CD4-positive, alpha-beta T cell treated with Interleukin-6 for 4 hours (primary cell): ENCODE measurements around the gene TAF4B.

ENCODE experiments used
- DNase-seq: peaks from one replicate; pipeline ENCODE4 v3.0.0-alpha.2; 2020; ENCODE audit warnings: mixed read lengths

TAF4B gene

DNA sequence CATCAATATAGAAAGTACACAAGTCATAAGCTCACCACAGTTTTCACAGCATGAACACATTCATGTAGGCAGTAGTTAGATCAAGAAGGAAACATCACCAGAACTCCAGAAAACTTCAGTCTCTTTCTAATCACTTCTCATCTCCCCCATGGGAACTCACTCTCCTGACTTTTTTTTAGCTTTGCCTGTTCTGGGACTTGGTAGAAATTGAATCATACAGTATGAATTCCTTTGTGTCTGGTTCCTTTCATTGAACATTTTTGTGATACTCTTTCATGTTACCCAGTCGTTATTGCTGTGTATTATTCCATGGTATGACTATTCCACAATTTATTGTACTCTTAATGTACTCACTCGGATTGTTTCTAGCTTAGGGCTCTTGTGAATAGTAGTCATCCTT lies 160.2 kb downstream of the TAF4B start:
- no peak for DNase-seq

DNA sequence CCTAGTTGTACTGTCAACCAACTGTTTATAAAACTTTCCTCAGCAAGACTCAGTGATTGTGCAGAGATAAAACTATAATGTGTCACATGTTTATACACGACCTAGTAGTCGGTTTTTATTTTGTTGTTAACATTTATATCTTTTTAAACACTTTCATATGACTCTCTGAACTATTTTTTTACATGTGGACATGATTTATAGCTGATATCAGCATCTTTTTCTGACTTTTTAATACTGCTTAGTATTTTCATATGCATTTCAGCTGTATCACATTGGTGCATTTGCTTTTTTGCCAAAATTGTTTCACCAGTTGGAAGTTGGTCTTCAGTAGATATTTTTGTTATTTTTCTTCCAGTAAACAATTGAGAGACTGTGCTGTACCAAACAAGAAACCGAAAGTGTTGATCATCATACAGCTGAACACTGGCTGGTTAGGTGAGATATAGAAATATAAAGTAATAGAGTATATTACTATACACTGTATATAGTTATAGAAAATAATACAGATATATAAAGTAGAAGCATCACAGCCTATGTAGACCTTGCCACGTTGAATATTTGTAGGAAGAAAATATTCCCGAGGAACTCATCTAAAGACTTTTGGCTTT lies 167.9 kb downstream of the TAF4B start:
- DNase-seq: no peak

DNA sequence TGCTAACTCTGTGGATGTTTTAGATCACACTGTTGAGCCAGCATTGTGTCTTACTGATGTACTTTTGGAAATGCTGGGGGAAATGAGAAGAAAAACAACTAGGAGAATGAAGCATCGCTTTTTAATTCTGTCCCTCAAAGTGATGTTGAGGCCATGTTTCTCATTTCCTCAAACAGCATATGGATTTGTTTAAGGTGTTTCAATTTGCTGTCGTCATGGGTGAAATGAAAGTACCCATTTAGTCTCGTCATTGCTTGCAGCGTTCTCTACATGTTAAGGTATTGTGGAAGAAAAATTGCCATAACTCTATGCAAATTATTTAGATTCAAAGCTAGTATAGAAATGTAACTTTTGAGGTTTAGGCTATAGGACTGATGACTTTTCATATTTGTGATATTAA lies 170.8 kb downstream of the TAF4B start:
- no peak for DNase-seq

DNA sequence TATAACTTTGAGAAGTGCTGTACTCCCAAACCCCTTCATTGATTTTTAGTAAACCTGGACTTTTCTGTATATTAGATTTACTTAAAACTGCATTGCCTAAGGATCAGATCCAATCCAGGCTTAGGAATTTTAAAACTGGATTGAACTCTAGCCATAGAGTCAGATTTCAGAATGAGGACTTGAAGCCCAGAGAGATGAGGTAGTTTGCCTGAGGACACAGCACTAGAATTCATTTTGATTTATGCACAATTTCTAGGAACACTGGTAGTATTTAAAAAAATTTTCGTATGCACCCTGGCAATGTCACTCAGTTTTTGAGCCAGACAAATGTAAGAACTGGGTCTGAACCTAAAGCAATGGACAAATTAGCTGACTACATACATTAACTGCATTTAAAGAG lies 177.2 kb downstream of the TAF4B start:
- no peak for DNase-seq

DNA sequence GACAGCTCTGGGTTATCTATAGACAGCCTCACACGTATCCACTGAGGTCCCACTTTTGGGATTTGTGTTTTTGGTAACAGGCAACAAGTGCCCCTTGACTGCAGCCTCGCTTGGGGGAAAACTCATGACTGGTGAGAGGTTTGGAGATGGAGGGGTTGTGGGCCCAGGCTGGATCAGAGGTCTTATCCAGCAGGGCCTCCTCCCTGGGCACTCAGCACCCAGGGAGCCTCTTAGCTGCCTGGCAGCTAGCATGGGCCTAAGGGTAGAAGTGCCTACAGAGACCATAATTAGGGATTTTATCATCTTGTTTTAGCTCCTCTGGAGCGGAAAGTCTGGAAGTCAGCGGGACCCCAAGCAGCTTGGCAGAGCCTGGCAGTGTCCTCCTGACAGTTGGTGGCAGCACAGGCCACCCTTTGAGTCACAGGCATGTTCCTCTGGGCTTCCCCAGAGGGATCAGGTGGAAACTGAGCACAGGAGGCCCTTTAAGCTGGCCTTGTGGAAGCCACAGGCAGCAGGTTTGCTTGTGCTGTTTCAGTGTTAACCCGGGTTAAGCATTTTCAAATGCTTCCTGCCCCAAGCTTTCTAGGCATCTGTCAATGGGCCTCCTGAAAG lies 179.1 kb downstream of the TAF4B start:
- no peak for DNase-seq

DNA sequence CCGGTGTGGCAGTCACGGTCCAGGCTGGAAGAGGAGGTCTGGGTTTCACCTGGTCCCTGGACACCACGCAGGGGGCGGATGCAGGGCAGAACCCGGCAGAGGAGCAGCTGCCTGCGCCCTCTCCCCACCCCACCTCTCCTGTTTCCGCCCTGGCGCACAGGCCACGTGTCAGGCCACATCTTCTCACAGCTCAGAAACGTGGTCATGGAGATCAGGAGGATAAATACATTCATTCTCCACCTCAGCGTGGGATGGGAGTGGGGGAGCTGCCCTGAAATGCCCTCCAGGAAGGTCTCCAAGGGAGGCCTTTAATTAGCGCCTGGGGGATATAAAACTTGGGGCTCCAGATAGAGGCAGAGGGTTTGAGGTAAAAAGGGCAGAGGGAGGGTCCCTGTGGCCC lies 180.1 kb downstream of the TAF4B start:
- no peak for DNase-seq

DNA sequence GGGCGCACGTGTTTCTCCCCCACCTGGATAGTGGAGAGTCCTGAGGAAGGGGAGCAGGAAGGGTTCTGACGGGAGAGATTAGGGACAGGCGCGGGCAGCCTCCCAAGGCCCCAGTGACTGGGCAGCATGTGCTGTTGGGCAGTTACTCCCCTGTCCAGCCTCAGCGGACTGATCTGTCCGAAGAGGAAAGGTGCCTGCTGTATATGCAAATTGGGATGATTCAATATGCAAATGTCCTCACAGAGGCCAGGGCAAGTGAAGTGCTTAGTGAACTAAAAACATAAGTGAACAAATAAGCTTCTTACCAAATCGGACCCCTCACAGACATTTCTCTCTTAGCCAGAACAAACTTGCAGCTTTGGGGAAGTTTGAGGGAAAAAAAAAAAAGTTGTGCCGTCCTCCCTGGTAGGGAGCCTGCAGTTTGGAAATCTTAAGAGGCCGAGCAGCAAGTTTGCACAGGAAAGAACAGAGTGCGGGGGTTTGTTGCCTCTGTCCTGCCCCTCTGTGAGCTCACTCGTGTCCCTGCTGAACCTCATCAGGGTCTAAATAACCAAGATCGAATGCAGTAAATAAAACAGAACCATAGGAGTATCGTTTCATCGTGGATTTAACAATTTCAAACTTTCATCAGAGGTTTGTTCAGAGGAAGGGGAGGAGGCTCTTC lies 180.7 kb downstream of the TAF4B start:
- DNase-seq: no peak

DNA sequence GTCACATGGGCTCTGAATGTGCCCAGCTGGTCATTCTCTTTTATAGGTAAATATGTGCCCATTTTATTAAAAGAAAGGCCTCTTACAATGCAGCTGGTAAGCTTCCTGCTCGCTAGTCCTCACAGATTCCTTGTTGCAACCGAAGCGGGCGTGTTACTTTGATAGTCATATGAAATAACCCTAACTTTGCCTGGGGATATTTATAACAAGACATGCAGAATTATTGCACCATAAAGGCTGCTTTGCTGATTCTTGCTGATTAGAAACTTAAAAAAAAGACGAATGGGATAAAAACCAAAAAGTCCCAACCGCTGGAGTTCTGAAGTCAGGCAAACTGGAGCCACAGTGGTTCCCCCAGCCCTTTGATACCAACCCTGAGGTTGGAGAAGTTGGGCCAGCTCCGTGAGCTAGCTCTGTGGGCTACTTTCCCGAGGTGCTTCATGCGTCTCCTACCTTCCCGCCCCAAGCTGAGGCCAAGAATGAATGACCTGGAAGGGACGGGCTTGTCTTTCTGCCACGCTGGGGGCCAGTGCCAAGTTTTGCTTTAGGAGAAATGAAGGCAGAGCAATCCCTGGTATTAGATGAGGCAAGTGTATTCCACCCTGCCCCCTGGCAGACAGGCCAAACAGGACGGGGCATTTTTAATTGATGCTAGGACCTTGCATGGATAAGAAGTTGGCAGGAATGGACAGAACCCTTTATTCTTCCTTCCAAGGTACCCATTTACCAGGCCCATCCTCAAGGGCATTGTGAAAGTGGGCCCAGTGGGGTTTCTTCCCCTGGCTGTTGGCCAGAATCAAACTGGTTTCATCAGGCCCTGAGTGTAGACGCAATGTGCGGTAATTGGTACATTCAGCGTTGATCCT lies 181.7 kb downstream of the TAF4B start:
- DNase-seq: no peak

DNA sequence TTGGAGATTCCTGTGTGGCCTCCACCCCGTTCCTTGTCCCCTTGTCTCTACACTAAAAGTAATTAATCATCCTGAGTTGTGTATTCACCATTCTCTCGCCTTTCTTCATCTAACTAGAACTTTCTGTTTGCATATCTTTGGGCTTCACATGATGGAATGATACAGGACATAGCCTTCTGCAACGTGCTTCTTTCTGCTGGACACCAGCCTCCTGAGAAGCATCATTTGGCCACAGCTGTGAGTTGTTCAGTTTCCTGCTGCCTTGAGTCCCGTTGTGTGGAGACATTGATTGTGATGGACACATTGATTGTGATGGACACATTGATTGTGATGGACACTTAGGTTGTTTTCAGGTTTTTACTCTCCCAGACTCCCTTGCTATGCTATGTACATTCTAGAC lies 182.8 kb downstream of the TAF4B start:
- DNase-seq: no peak

DNA sequence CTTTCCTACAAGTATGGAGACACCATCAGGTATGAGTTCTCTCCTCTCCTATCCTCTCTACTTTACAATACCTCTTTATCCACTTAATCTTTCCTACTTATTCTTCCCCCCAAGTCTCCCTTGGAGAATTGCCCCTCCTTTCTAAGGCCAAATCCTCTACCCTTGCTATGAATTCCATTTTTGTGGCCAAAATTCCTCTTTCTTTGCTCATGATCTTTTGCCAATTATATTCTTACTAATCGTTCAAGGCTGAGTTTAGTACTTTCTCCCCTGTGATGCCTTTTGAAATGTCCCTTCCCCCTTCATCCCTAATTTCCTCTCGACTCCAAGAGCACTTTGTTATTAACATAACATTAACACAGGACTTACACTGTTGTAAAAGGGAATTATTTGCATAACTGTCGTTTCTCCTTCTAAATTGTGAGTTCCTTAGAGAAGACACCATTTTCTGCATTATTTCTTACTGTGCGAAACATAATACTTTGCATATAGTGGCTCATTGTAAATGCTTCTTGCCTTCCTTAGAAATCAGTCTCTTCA lies 188.7 kb downstream of the TAF4B start:
- DNase-seq: no peak

DNA sequence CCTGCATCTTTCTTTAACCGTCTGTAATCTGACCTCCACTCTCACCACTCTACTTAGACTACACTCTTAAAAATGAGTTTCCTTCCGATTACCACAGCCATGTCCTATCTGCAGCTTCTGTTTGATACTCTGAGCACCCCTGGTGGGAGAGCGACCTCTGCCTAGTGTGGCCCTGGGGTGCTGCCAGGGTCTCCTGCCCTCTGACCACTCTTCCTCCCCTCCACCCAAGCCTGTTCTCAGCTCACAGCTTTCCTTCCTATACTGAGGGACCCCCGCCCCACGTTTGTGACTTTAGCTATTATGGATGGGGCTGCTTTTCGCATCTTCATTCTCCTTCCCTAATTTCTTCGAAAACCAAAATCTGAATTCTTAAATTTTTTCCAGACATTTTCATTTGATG lies 189.4 kb downstream of the TAF4B start:
- DNase-seq: no peak

DNA sequence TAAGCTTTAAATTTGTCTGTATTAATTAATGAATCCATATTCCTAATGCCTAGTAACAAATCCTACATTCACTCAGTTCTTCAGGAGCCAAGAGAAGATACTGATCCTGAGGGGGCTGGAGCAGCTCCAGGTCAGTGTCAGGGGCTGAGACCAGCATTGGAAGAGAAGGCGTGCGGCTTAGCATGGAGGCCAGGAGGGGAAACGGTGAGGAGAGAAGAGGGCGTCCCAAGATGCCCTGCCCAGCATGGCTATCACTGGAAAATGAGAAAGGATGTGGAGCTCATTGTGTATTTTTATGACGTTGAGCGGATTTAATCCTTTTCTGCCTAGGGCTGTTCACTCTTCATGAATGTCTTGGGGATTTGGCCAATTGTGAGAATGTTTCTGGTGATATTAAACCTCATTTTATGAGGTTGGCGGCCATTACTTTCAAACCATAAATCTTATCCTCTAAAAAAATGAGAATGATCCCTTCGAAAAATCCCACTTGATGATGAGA lies 190.5 kb downstream of the TAF4B start:
- no peak for DNase-seq

DNA sequence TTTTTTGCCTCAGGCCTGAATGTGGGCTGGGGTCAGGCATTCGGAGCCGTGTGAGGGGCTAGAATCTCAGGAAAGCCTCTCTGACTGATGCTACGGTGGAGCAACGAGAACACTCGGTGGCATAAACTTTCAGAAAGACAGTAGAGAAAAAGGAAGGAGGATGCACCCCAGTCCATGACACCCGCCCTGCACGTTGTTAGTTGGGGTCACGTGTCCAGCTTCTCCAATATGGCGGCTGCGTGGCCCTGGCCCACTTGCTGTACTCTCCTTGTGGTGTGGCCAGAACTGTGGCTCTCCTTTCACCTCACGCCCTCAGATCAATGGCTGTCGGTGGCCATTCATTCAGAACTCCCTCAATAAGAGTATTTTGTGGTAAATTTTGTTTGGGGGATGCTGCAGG lies 190.9 kb downstream of the TAF4B start:
- DNase-seq: no peak

DNA sequence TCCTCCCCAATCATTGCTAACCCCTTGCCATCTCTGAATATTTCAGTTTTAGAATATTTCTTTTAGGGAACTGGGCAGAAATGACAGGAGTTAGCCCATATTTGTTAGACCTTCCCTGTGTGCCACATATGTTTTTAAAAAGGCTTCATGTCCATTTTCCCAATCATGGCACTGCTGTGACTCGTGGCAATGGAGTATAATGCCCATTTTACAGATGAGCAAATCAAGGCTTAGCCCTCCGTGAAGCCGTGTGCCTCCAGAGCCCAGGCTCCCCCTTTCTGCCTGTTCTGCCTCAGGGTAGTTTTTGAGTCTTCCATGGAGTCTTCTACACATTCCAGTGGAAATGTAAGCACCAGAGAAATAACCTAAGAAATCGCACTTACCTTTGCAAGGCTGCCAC lies 192.0 kb downstream of the TAF4B start:
- no peak for DNase-seq

DNA sequence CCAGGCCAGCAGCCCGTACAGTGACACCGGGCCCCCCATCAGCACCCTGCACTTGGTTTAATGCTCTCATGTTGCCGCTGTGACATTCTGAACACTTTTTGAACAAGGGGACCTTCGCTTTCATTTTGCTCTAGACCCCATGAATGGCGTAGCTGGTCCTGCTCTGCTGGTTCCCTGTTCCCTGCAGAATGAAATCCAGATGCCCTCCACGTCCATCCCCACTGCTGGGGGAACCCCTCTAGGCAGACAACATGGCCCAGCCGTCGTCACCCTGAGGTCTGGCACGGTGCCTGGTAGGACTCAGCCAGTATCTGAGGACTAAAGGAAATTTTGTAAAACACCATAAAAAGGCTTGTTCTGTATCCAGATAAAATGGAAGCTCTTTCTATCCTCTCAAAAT lies 193.5 kb downstream of the TAF4B start:
- no peak for DNase-seq

DNA sequence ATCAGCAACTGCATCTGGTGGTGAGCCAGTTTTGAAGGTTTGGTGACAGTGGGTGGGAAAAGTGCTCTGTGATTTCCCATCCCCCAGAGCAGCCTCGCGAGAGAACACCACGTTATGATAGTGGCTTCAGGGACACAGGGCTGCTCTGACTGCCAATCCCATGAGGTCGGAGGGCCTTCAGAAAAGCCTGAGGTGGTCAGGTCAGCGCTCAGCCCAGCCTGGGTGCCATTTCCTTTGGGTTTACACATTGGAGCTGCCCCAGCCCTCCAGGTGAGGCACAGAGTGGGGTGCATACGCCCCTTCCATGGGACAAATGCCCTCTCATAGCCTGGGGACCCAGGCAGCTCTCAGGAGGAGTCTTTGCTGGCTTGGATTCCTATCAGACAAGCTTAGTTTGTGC lies 195.3 kb downstream of the TAF4B start:
- no peak for DNase-seq

DNA sequence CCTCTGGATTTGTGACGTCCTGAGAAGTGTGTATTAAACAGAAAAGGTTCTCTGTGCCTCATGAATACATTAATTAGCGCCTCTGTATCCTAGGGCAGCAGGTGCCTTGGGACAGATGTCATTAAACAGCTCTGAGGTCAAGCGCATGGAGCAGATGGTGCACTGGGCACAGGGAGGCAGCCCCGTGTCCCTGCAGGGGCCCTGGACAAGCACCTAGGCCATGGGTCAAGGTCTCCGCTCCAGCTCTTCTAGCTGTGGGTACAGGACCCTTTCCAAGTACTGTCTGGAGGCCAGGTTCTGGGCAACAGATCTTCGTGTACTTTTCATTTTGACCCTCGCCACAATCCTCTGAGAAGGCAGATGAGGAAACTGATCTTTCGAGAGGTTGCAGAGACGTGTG lies 195.7 kb downstream of the TAF4B start:
- no peak for DNase-seq

DNA sequence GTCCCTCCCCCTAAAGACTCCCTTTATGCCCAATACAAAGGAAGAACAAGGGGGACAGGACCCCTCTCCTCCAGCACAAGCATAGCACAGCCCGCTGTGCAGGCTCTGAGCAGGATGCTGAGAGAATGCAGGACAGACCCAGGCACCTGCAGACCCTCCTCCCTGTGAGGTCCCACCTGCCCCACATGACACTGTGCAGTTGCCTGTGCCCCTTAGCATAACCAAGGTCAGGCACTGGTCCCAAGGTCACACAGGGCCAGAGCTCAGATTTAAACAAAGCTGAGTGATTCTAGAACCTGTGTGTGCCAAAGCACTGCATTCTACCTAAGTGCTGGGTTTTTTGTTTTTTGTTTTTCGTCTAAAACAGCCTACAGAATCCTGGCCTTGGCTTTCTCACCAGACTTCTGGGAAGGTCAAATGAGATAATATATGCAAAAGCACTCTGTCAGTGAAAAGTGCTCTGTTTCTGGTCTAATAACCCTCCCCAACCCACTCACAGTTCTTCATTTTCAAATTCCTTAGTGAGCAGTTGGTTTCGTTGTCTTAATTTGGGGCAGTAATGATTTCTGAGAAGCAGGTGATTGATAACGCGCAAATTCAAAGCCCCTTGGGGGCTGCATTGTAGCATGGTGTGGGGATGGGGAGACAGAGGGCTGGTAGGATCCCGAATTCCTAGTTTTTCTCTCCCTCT lies 196.4 kb downstream of the TAF4B start:
- DNase-seq: no peak

DNA sequence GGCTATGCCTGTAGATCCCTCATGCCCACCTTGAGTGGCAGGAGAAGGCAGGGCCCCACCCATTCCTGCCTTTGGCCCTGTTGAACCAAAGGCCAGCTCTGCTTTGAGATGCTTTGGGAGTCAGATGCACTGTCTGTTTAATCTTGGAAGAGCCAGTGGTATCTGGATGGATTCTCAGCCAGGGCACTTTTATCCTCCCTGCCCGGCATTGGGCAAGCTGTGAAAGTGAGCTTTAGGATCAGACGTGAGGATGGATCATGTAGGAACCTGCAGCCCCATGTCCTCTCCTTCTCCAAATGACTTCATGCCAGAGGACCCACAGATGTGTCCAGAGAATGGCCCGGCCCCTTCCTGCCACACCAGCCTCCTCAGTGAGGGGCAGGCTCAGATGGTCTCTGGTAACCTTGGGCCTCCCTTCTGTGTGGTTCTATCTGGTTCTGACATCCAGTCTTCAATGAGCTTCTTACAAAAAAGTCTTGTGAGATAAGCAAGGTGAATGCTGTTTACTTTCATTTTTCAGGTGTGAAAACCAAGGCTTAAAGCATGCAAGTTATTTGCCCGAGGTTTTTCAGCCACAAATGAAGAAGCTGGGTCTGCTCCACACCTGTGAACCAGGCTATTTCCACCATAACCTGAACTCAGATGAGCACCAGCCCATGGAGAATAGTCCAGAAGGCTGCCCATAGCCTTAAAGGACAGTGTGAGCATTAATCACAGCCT lies 198.3 kb downstream of the TAF4B start:
- no peak for DNase-seq

DNA sequence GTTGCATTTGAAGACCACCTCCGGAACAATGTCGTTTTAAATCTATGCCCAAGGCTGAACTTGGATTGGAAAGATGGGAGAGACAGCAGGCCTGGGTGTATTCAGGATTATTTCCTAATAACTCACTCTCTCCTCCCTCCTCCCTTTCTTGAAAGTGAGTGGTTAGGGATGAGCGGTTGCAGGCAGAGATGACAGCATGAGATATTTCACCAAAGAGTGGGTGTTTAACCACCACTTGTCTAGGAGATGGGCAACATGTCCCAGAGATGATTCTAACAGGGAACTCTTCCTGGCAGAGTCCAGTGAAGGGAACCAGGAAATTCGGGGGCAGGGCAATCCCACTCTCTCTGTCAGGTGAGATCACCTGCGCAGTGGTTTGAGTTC lies 198.9 kb downstream of the TAF4B start:
- no peak for DNase-seq

DNA sequence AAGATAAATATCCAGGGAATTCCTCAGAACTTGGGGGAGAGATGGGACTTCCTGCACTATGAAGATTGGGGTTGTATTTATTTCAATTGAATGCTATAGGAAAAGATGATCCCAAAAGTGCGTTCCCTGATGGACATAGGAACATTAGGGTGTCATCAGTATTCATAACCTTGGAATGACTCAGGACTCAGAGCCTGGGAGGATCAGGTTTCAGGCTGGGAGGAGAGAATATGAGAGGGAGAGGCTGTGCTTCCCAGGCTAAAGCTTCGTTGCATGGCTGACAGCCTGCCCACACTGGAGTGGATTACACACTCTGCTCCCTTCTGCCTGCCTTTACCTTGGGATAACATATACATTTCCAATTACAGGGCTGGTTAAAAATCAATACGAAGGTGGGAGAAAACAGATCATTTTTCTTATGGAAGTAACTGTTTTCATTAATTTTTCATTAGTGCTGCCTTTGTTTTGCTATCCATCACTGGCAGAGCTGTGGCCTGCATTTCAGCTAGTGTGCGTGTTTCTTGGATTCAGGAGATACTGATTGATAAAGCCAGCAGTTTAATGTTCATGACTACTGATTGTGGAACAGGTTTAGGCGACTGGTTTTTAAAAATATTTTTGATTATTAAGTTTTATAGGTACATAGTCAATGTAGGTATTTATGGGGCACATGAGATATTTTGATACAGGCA lies 203.4 kb downstream of the TAF4B start:
- DNase-seq: no peak
